ENCODE measurements around the gene XCR1. TPM values are rescaled to one million over a fixed set of nuclear protein-coding genes. Genes with fewer than 3 reads are reported as not detected.

Gene XCR1
- total and polyA plus RNA-seq, 7 donors, result under 0.01 to 3.5 TPM; not detected in 5

DNA sequence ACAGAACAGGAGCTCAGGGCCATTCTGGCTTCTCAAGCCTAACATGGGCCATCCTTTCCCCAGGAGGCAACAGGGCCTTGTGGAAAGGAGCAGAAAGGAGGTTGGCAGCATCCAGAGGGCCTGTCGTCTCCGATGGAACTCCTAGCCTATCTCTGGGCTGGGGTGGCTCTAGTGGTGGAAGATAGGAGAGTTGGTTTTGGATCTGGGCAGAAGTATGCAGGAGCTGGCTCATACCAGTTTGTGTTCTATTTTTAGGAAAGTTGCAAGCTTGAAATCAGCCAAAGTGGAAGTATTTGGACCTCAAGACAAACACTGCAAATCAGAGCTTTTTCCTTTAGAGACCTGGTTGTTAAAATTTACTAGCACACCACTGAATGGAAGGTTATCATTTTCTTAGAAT is 35.4 kb upstream of the XCR1 start:
- H3K36me3 ChIP-seq, result no peaks in the 10 kb centered on the region
- WGBS, 2 donors, result 43 to 44% methylated on average over 2 of the region's 2 CpGs

DNA sequence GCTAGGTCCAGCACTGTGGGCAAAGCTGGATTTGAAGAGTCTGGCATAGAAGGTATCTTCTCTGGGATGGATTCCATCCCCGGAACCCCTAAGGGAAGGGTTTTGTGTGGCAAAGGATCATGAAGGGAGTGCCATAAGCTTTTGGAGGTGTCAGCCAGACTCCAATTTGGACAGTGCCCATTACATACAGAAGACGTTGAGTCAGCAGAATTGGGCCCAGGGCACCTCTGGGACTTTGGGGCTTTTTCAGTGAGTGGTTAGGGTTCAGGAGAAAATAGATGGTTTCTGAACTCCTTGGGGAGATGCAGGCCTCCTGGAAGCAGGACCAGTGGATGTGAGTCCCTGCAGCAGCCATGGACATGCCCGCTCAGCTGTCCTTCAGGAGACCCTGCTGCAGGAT is 34.6 kb upstream of the XCR1 start:
- Histone ChIP-seq H3K4me1 (peaks cover 0 to 10% (median 6%) of the 10 kb centered on the region in 4 donors), H3K27ac (no peak overlapping the region), H3K36me3 (no peaks in the 10 kb centered on the region), H3K9me3 (no peaks in the 10 kb centered on the region), H3K4me3 (no peak overlapping the region), H3K27me3 (no peaks in the 10 kb centered on the region)
- intact Hi-C loops (cut with DNase I), result no loop called here
- WGBS, 2 donors, result 95 to 97% methylated on average over 3 of the region's 3 CpGs
- TF ChIP-seq POLR2AphosphoS5 (IDR thresholded peaks at IDR 0.05) (no peak), POLR2A (IDR thresholded peaks at IDR 0.05) (no peak), EP300 (IDR thresholded peaks at IDR 0.05) (no peak)
- TF ChIP-seq, protein P1, sequence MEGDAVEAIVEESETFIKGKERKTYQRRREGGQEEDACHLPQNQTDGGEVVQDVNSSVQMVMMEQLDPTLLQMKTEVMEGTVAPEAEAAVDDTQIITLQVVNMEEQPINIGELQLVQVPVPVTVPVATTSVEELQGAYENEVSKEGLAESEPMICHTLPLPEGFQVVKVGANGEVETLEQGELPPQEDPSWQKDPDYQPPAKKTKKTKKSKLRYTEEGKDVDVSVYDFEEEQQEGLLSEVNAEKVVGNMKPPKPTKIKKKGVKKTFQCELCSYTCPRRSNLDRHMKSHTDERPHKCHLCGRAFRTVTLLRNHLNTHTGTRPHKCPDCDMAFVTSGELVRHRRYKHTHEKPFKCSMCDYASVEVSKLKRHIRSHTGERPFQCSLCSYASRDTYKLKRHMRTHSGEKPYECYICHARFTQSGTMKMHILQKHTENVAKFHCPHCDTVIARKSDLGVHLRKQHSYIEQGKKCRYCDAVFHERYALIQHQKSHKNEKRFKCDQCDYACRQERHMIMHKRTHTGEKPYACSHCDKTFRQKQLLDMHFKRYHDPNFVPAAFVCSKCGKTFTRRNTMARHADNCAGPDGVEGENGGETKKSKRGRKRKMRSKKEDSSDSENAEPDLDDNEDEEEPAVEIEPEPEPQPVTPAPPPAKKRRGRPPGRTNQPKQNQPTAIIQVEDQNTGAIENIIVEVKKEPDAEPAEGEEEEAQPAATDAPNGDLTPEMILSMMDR (IDR thresholded peaks at IDR 0.05), result no peak
- DNase-seq, result no peak

More for the DNA sequence above, 35.4 kb upstream of the XCR1 start:
- intact Hi-C loops (cut with DNase I), result no loop called here
- Histone ChIP-seq H3K4me3 (no peak overlapping the region), H3K27me3 (no peaks in the 10 kb centered on the region), H3K9me3 (no peaks in the 10 kb centered on the region), H3K27ac (no peak overlapping the region), H3K4me1 (peaks cover 0 to 10% (median 6%) of the 10 kb centered on the region in 4 donors)
- no peak for TF ChIP-seq POLR2AphosphoS5 (IDR thresholded peaks at IDR 0.05)
- no peak for DNase-seq

DNA sequence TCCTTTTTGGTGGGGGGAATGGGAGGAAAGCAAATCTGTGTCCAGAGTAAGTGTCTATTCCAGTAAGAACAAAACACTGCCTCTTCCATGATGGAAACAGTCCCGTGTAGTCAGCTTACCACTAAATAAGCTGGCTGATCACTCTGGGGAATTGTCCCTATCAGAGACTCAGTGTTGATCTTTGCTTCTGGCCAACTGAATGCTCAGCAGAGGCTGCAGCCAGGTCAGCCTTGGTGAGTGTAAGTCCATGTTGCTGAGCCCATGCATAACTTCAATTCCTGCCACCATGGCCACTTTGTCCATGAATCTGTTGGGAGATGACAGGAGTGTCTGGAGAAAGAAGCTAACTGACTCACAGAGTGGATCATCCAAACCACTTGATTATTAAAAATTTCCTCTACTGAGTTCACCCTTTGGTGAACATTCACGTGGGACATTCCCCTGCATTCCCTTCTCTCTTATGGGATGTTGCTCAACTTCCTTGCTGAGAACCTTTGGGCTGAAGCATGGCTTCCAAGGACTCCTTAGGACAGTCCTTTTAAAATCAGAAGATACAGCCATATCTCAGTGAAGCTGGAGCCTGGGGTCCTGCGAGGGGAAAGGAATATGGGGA is 33.9 kb upstream of the XCR1 start:
- 89 to 93% methylated on average over 3 of the region's 3 CpGs for whole genome bisulfite sequencing, 2 donors
- peaks cover 0 to 10% (median 6%) of the 10 kb centered on the region in 4 donors for H3K4me1 ChIP-seq
- DNase-seq, result no peak
- intact Hi-C loops (cut with DNase I), result no loop called here
- H3K27me3 ChIP-seq, result no peaks in the 10 kb centered on the region
- no peak overlapping the region for H3K4me3 ChIP-seq
- no peak overlapping the region for H3K27ac ChIP-seq
- no peaks in the 10 kb centered on the region for H3K9me3 ChIP-seq
- no peaks in the 10 kb centered on the region for H3K36me3 ChIP-seq
- TF ChIP-seq, protein P1 (IDR thresholded peaks at IDR 0.05), result no peak
- TF ChIP-seq POLR2AphosphoS5 (IDR thresholded peaks at IDR 0.05) (no peak), EP300 (IDR thresholded peaks at IDR 0.05) (no peak), POLR2A (IDR thresholded peaks at IDR 0.05) (no peak)

DNA sequence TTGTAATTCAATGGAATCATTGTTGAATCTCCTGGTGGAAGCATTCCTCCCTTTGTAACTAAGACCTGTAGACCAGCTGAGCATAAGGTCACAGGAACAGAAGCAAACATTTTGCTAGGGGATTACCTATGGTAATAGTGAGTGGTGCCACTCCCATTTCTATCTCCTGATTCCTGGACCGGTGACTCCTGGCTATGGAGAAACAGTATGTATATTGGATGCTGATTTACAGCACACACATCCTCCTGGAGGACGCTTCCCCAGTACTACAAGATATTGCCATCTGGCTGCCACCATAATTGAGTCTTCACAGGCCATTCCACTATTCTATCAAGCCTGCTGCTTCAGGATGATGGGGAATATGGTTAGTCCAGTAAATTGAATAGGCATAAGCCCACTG is 33.3 kb upstream of the XCR1 start:
- H3K4me1 ChIP-seq, result peaks cover 0 to 10% (median 6%) of the 10 kb centered on the region in 4 donors
- H3K4me3 ChIP-seq, result no peak overlapping the region
- H3K36me3 ChIP-seq, result no peaks in the 10 kb centered on the region
- intact Hi-C loops (cut with DNase I), result no loop called here
- no peak overlapping the region for H3K27ac ChIP-seq
- no peaks in the 10 kb centered on the region for H3K27me3 ChIP-seq
- WGBS, 2 donors, result 78% methylated on average over 2 of the region's 2 CpGs
- TF ChIP-seq, protein P1 (IDR thresholded peaks at IDR 0.05), result no peak
- TF ChIP-seq POLR2AphosphoS5 (IDR thresholded peaks at IDR 0.05) (no peak), EP300 (IDR thresholded peaks at IDR 0.05) (no peak), POLR2A (IDR thresholded peaks at IDR 0.05) (no peak)
- DNase-seq, result no peak
- H3K9me3 ChIP-seq, result no peaks in the 10 kb centered on the region

DNA sequence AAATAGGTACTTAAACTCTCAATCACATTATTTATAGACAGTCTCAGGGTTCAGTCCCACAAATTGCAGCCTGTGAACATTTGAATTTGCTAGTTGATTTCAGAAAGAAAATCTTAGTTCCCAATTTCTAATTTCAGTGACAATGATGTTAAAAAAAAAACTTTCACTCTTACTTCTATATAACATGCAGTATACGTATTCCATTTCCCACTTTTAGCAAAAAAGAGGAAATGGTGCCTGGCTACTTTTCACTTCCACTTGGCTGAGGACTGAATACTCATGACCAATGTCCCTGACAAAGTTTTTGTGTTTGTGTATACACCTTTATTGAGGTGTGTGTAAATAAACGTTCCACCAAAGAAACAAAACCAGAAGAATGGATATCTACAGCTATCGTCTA is 32.1 kb upstream of the XCR1 start:
- Histone ChIP-seq H3K36me3 (no peaks in the 10 kb centered on the region), H3K27ac (no peak overlapping the region), H3K4me3 (no peak overlapping the region), H3K4me1 (peaks cover 0 to 10% (median 6%) of the 10 kb centered on the region in 4 donors), H3K9me3 (no peaks in the 10 kb centered on the region), H3K27me3 (no peaks in the 10 kb centered on the region)
- 47 to 59% methylated on average over 3 of the region's 3 CpGs for WGBS, 2 donors
- intact Hi-C loops (cut with DNase I), result no loop called here
- TF ChIP-seq POLR2AphosphoS5 (IDR thresholded peaks at IDR 0.05) (no peak), POLR2A (IDR thresholded peaks at IDR 0.05) (no peak), EP300 (IDR thresholded peaks at IDR 0.05) (no peak)
- TF ChIP-seq, protein P1 (IDR thresholded peaks at IDR 0.05), result no peak
- no peak for DNase-seq

Measured in sigmoid colon (tissue), 7 donors.